IMR-90 (cell line): ENCODE data around the gene GNG2. TPM values are rescaled to one million over a fixed set of nuclear protein-coding genes. Genes with fewer than 3 reads are reported as not detected.
A peak's percentile ranks its signal among the peaks of the same experiment; 100 is the strongest.

Experiments used
- ATAC-seq: fragments of 200-7000 bp; cut with Tn5 transposase; 2 replicates; pipeline ENCODE4 v1.9.1; 2020; ENCODE audit warnings: low read depth, mild to moderate bottlenecking, moderate library complexity
- BruUV-seq: library from RNA; stranded (reverse); fragments of 400-500 nt; replicated peaks from 2 replicates; lab custom pipeline; 2021; lab: Mats Ljungman, UMichigan
- CTCF ChIA-PET: fragments of 300-600 bp; formaldehyde crosslinking; extraction: SDS; loops from one replicate; lab custom pipeline; 2021; ENCODE audit warnings: antibody characterized with exemption; lab: Yijun Ruan, JAX
- POLR2A ChIA-PET: fragments of 300-600 bp; sonication (Branson Sonifier 250); formaldehyde crosslinking; loops from one replicate; lab custom pipeline; 2022; ENCODE audit warnings: antibody characterized with exemption; ENCODE audit not compliant: unreplicated experiment; lab: Charles Lee
- DNase-seq: peaks from one replicate; pipeline ENCODE4 v3.0.0; 2013
- H2AFZ ChIP-seq: replicated peaks from 2 replicates; pipeline ENCODE3; 2013; ENCODE audit warnings: low read length, mild to moderate bottlenecking; ENCODE audit not compliant: poor library complexity
- H2AK5ac ChIP-seq: 2 replicates; pipeline ENCODE4 v1.6.1; 2013; ENCODE audit warnings: low read depth, low read length, inconsistent platforms
- H2AK9ac ChIP-seq: replicated peaks from 2 replicates; pipeline ENCODE3; 2013; ENCODE audit warnings: mild to moderate bottlenecking, low read depth, low read length, moderate library complexity; ENCODE audit not compliant: poor library complexity
- H2BK120ac ChIP-seq: 2 replicates; pipeline ENCODE4 v1.6.1; 2013; ENCODE audit warnings: low read depth, low read length, inconsistent platforms
- H2BK15ac ChIP-seq: 3 replicates; pipeline ENCODE4 v1.6.1; 2013; ENCODE audit warnings: low read depth, low read length, inconsistent platforms
- H2BK20ac ChIP-seq: 2 replicates; pipeline ENCODE4 v1.6.1; 2013; ENCODE audit warnings: low read depth, mild to moderate bottlenecking, inconsistent platforms, low read length, moderate library complexity
- H2BK5ac ChIP-seq: 2 replicates; pipeline ENCODE4 v1.6.1; 2013; ENCODE audit warnings: mild to moderate bottlenecking, low read depth, low read length, inconsistent platforms; ENCODE audit not compliant: poor library complexity, severe bottlenecking
- H3K14ac ChIP-seq: replicated peaks from 2 replicates; pipeline ENCODE4 v1.6.1; 2013; ENCODE audit warnings: low read depth, low read length, inconsistent platforms
- H3K18ac ChIP-seq: 2 replicates; pipeline ENCODE4 v1.6.1; 2013; ENCODE audit warnings: low read depth, low read length, control low read depth
- H3K23ac ChIP-seq: 2 replicates; pipeline ENCODE4 v1.6.1; 2013; ENCODE audit warnings: low read depth, low read length, inconsistent platforms
- H3K27ac ChIP-seq: 2 replicates; pipeline ENCODE4 v1.5.1; 2013; ENCODE audit warnings: mild to moderate bottlenecking, control low read depth, low read length; ENCODE audit not compliant: insufficient read depth
- H3K27me3 ChIP-seq: 2 replicates; pipeline ENCODE4 v1.6.1; 2013; ENCODE audit warnings: low read length; ENCODE audit not compliant: control insufficient read depth, insufficient read depth
- H3K36me3 ChIP-seq: 2 replicates; pipeline ENCODE4 v1.6.1; 2013; ENCODE audit warnings: low read length, mixed read lengths; ENCODE audit not compliant: control insufficient read depth, insufficient read depth
- H3K4ac ChIP-seq: 2 replicates; pipeline ENCODE4 v1.6.1; 2013; ENCODE audit warnings: low read depth, low read length, inconsistent platforms
- H3K4me1 ChIP-seq: 2 replicates; pipeline ENCODE4 v1.6.1; 2013; ENCODE audit warnings: low read length, mixed read lengths; ENCODE audit not compliant: control insufficient read depth, insufficient read depth
- H3K4me2 ChIP-seq: 2 replicates; pipeline ENCODE4 v1.6.1; 2013; ENCODE audit warnings: low read depth, mild to moderate bottlenecking, control low read depth, low read length, moderate library complexity
- H3K4me3 ChIP-seq: 2 replicates; pipeline ENCODE4 v1.5.1; 2013; ENCODE audit warnings: low read depth, mild to moderate bottlenecking, control low read depth, low read length, moderate library complexity; ENCODE audit not compliant: insufficient read depth
- H3K56ac ChIP-seq: 2 replicates; pipeline ENCODE4 v1.6.1; 2013; ENCODE audit warnings: low read length, inconsistent platforms; ENCODE audit not compliant: insufficient read depth; ENCODE audit errors: extremely low read depth
- H3K79me1 ChIP-seq, 2 experiments: 2 replicates each; pipeline ENCODE4 v1.6.1; 2013; ENCODE audit warnings: low read length in 2 of 2, inconsistent platforms in 1 of 2, low read depth in 1 of 2
- H3K9ac ChIP-seq: 2 replicates; pipeline ENCODE4 v1.6.1; 2013; ENCODE audit warnings: low read depth, low read length, control low read depth
- H3K9me1 ChIP-seq: 2 replicates; pipeline ENCODE4 v1.6.1; 2013; ENCODE audit warnings: low read length, inconsistent platforms; ENCODE audit not compliant: insufficient read depth
- H3K9me3 ChIP-seq: 2 replicates; pipeline ENCODE4 v1.6.1; 2013; ENCODE audit warnings: low read length; ENCODE audit not compliant: control insufficient read depth, insufficient read depth
- H4K20me1 ChIP-seq: 2 replicates; pipeline ENCODE4 v1.6.1; 2013; ENCODE audit warnings: low read length, inconsistent platforms; ENCODE audit not compliant: insufficient read depth
- H4K5ac ChIP-seq: 2 replicates; pipeline ENCODE4 v1.6.1; 2013; ENCODE audit warnings: mild to moderate bottlenecking, low read depth, low read length, control low read depth
- H4K8ac ChIP-seq, 2 experiments: 2 replicates each; pipeline ENCODE4 v1.6.1; 2013; ENCODE audit warnings: low read depth in 2 of 2, low read length in 2 of 2, control low read depth in 1 of 2, inconsistent platforms in 1 of 2
- H4K91ac ChIP-seq: 2 replicates; pipeline ENCODE4 v1.6.1; 2013; ENCODE audit warnings: low read depth, low read length, inconsistent platforms; ENCODE audit not compliant: insufficient read depth
- CEBPB ChIP-seq: IDR thresholded peaks from 2 replicates; pipeline ENCODE4 v1.6.1; 2012; ENCODE audit warnings: low read depth, low read length, improper control_type of control experiment
- CHD1 ChIP-seq: IDR thresholded peaks from 2 replicates; pipeline ENCODE4 v1.6.1; 2012; ENCODE audit warnings: low read depth, low read length, improper control_type of control experiment
- ELK1 ChIP-seq: fragments of 150-350 bp; IDR thresholded peaks from 2 replicates; pipeline ENCODE4 v1.6.1; 2016; ENCODE audit warnings: low read depth, mild to moderate bottlenecking, low read length, moderate library complexity, borderline replicate concordance
- FOS ChIP-seq: fragments of 150-350 bp; IDR thresholded peaks from 2 replicates; pipeline ENCODE4 v1.6.1; 2016; ENCODE audit warnings: low read depth, low read length
- MAZ ChIP-seq: IDR thresholded peaks from 2 replicates; pipeline ENCODE4 v1.6.1; 2012; ENCODE audit warnings: low read depth, mild to moderate bottlenecking, low read length, improper control_type of control experiment, moderate library complexity, borderline replicate concordance
- MXI1 ChIP-seq: IDR thresholded peaks from 2 replicates; pipeline ENCODE4 v1.6.1; 2012; ENCODE audit warnings: low read depth, mild to moderate bottlenecking, low read length, moderate library complexity, borderline replicate concordance
- NFE2L2 ChIP-seq: fragments of 150-350 bp; IDR thresholded peaks from 2 replicates; pipeline ENCODE4 v1.6.1; 2016; ENCODE audit warnings: low read depth, mild to moderate bottlenecking, low read length
- RFX5 ChIP-seq: IDR thresholded peaks from 2 replicates; pipeline ENCODE4 v1.8.0; 2012; ENCODE audit warnings: low read depth, mild to moderate bottlenecking, low read length, moderate library complexity
- WGBS, 2 experiments: methylation state at CpG; one replicate each; pipeline versions ENCODE4 v1.1.5 to v1.1.7; 2013; ENCODE audit warnings: missing lambda C conversion rate in 2 of 2; ENCODE audit not compliant: insufficient read length in 1 of 2; ENCODE audit errors: extremely low coverage in 2 of 2; 5-methylcytosine and 5-hydroxymethylcytosine counted together
- dilution Hi-C: fragments of 300-500 bp; cut with HindIII; formaldehyde crosslinking; loops from one replicate; pipeline ENCODE4 v1.14.3; 2018; ENCODE audit warnings: low sequenced_read_pairs; ENCODE audit not compliant: unreplicated experiment
- in situ Hi-C: fragments of 300-500 bp; cut with MboI; formaldehyde crosslinking; loops from 3 replicates; pipeline ENCODE4 v1.14.3; 2019; ENCODE audit warnings: low sequenced_read_pairs, inconsistent platforms, mixed read lengths
- intact Hi-C: fragments of 100-400 bp; cut with micrococcal nuclease; formaldehyde crosslinking; loops from 2 replicates; pipeline ENCODE4 v1.10.0; 2022
- polyA plus RNA-seq, 3 experiments: library from polyadenylated mRNA; depleted of rRNA; stranded (reverse); fragments of >200 nt; gene quantifications; 2 replicates each; pipeline ENCODE4 v1.2.3, GENCODE V29; 2012; ENCODE audit warnings: low replicate concordance in 1 of 3
- total RNA-seq: library from RNA; depleted of rRNA; stranded (reverse); fragments of >200 nt; gene quantifications from 2 replicates; pipeline ENCODE4 v1.2.3, GENCODE V29; 2012

The GNG2 gene
- total and polyA plus RNA-seq, 2 of the 4 experiments (the other 2 are of a cell fraction), result 13.1 to 14.6 TPM

GRCh38 chr14:51912112-51912786 is 51.8 kb downstream of the GNG2 start:
- Histone ChIP-seq H3K27ac (no peak overlapping the region), H3K56ac (no peak overlapping the region), H3K36me3 (peaks cover 3% of the 10 kb centered on the region; the same call in 1 of the 2 replicates), H4K5ac (no peak overlapping the region), H2BK15ac (no peak overlapping the region), H3K14ac (no peak overlapping the region), H3K9ac (no peak overlapping the region), H2BK5ac (no peak overlapping the region), H3K4me3 (no peak overlapping the region), H3K9me3 (no peaks in the 10 kb centered on the region), H3K4ac (no peak overlapping the region), H3K23ac (no peak overlapping the region), H2AK5ac (no peak overlapping the region), H3K27me3 (no peaks in the 10 kb centered on the region), H4K91ac (no peak overlapping the region), H3K4me1 (peaks cover 7% of the 10 kb centered on the region), H2AK9ac (peak overlapping the region; percentile 37), H3K9me1 (no peaks in the 10 kb centered on the region; the same call in 1 of the 2 replicates), H2BK120ac (no peak overlapping the region), H3K18ac (no peak overlapping the region), H4K8ac (no peak overlapping the region), H2BK20ac (no peak overlapping the region), H4K20me1 (no peaks in the 10 kb centered on the region), H3K79me1 (peaks cover 6 to 19% of the 10 kb centered on the region in 2 experiments; a peak in 2 of 4 replicates), H3K4me2 (no peak overlapping the region), H2AFZ (no peak overlapping the region)
- TF ChIP-seq RFX5 (no peak), MXI1 (no peak), CEBPB (no peak), MAZ (no peak), ELK1 (no peak), CHD1 (no peak), FOS (no peak), NFE2L2 (no peak)
- no peak for DNase-seq
- intact Hi-C loops, result no loop called here
- in situ Hi-C loops, result no loop called here
- BruUV-seq, result no TSS peak
- ATAC-seq, result no peak
- CTCF ChIA-PET, result interaction anchor here (0.5 kb wide), 1 partner anchor 23 kb away, joined by 3 read pairs; no protein-coding TSS in a partner anchor
- 100% methylated on average over 1 of the region's 2 CpGs; no CpG with 5 or more reads in 1 of the 2 experiments for WGBS, 2 experiments
- POLR2A ChIA-PET, result no interaction called here
- dilution Hi-C loops, result no loop called here
